ENCODE measurements around the gene ALG5.

Gene ALG5

GRCh38 chr13:36975172-36975571, 24.0 kb downstream of the ALG5 start:
- DNase-seq, result no peak

GRCh38 chr13:36973621-36974295, 25.4 kb downstream of the ALG5 start:
- DNase-seq, result no peak

GRCh38 chr13:36973009-36973408, 26.1 kb downstream of the ALG5 start:
- DNase-seq, result no peak

GRCh38 chr13:36966404-36966803, 32.7 kb downstream of the ALG5 start:
- no peak for DNase-seq

- DNase-seq, result no peak
Measured at GRCh38 chr13:36965767-36966166, 33.4 kb downstream of the ALG5 start.

- DNase-seq, result no peak
Measured at GRCh38 chr13:36959456-36960116, 39.6 kb downstream of the ALG5 start.

- DNase-seq, result no peak
Measured at GRCh38 chr13:36954542-36954941, 44.6 kb downstream of the ALG5 start.

GRCh38 chr13:36950920-36951319, 48.2 kb downstream of the ALG5 start:
- no peak for DNase-seq

GRCh38 chr13:36950330-36950729, 48.8 kb downstream of the ALG5 start:
- DNase-seq, result no peak

- DNase-seq, result no peak
Measured at GRCh38 chr13:36945078-36945477, 54.1 kb downstream of the ALG5 start.

GRCh38 chr13:36925603-36926002, 73.5 kb downstream of the ALG5 start:
- DNase-seq, result no peak

- no peak for DNase-seq
Measured at GRCh38 chr13:36924001-36924400, 75.1 kb downstream of the ALG5 start.

GRCh38 chr13:36921631-36922301, 77.4 kb downstream of the ALG5 start:
- no peak for DNase-seq

GRCh38 chr13:36920616-36921185, 78.4 kb downstream of the ALG5 start:
- no peak for DNase-seq

GRCh38 chr13:36919833-36920615, 79.1 kb downstream of the ALG5 start, which contains the start of gene SMAD9:
TSS of gene SMAD9 (minus strand) at chr13:36920238. CDS start at chr13:36879689, 40,549 bp downstream.
- peak; percentile 89 for DNase-seq

- DNase-seq, result peak; percentile 79
Measured at GRCh38 chr13:36919171-36919832, 79.8 kb downstream of the ALG5 start.

GRCh38 chr13:36918246-36919131, 80.7 kb downstream of the ALG5 start:
- DNase-seq, result peak; percentile 22

- no peak for DNase-seq
Measured at GRCh38 chr13:36917311-36917710, 81.8 kb downstream of the ALG5 start.

GRCh38 chr13:36915896-36916640, 83.1 kb downstream of the ALG5 start:
- no peak for DNase-seq

- DNase-seq, result peak; percentile 35
Measured at GRCh38 chr13:36915106-36915505, 84.0 kb downstream of the ALG5 start.

Data from COR-L47 (cell line).